Measurements from ENCODE around the gene CCDC121. TPM values are rescaled to one million over a fixed set of nuclear protein-coding genes. Genes with fewer than 3 reads are reported as not detected.

The CCDC121 gene, protein sequence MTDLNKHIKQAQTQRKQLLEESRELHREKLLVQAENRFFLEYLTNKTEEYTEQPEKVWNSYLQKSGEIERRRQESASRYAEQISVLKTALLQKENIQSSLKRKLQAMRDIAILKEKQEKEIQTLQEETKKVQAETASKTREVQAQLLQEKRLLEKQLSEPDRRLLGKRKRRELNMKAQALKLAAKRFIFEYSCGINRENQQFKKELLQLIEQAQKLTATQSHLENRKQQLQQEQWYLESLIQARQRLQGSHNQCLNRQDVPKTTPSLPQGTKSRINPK
- 1 to 10 TPM; 1.2 to 3.9 (median 3.0) TPM for total RNA-seq

DNA sequence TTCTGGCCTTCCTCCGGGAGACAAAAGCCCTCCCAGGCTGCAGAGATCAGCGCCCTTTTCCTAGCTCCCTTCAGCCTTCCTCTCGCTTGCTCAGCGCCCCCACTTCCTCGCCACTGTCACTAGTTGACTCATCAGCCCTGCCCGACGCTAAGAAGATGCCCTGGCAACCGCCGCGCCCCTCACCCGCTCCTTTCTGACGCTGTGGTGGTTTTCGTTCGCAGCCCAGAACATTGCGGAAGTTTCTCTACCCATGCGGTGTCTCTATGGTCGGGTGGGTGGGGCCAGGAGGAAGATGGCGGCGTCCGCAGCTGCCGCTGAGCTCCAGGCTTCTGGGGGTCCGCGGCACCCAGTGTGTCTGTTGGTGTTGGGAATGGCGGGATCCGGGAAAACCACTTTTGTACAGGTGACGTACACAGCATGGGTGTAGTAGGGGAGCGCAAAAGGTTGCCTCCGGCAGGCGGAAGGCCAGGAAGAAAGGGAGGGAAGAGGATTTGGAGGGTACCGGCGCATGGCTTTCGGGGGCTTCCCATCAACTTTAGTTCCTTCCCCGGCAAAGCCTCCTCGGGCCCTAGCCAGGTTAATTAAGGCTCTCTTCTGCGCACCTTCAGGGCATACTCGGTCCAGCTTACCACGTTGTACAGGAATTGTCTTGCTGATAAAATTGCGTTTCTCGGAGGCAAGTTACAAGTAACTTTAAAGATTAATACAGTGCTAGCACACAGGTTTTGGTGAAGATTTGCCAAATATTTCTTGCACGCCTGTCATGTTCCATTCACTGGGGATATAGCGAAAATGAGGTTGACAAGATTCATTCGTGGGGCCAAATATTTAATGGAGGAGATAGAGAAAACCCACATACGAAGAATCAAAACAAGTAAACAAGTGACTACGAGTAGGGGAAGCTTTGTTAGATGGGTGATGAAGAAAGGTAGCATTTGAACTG lies at the start of gene CCDC121, which contains the start of gene GPN1:
Gene CCDC121 (minus strand): TSS at position 246 of the 943 bp plus-strand sequence. CDS start 1,213 bp downstream, outside the sequence.
Gene GPN1 (plus strand): TSS at position 284 of the 943 bp plus-strand sequence. CDS start 9 bp downstream, at position 293.
- TF ChIP-seq EP300 (IDR thresholded peaks at IDR 0.05) (no peak), POLR2A (IDR thresholded peaks at IDR 0.05) (peak; percentile 35 to 74), POLR2AphosphoS5 (IDR thresholded peaks at IDR 0.05) (peak in 1 of 3 donors; percentile 25)
- TF ChIP-seq, protein P1, sequence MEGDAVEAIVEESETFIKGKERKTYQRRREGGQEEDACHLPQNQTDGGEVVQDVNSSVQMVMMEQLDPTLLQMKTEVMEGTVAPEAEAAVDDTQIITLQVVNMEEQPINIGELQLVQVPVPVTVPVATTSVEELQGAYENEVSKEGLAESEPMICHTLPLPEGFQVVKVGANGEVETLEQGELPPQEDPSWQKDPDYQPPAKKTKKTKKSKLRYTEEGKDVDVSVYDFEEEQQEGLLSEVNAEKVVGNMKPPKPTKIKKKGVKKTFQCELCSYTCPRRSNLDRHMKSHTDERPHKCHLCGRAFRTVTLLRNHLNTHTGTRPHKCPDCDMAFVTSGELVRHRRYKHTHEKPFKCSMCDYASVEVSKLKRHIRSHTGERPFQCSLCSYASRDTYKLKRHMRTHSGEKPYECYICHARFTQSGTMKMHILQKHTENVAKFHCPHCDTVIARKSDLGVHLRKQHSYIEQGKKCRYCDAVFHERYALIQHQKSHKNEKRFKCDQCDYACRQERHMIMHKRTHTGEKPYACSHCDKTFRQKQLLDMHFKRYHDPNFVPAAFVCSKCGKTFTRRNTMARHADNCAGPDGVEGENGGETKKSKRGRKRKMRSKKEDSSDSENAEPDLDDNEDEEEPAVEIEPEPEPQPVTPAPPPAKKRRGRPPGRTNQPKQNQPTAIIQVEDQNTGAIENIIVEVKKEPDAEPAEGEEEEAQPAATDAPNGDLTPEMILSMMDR (IDR thresholded peaks at IDR 0.05), result no peak
- H3K4me1 ChIP-seq, result peaks cover 33% of the 10 kb centered on the region
- DNase-seq (ENCODE audit: low spot score in 2 of 2), result peak; percentile 94
- under 1% methylated on average over 43 of the region's 44 CpGs for WGBS
- no peaks in the 10 kb centered on the region for H3K27me3 ChIP-seq
- no peaks in the 10 kb centered on the region for H3K9me3 ChIP-seq
- peak within 1 kb of the TSS; percentile 92 for H3K4me3 ChIP-seq
- H3K36me3 ChIP-seq, result peaks cover 37% of the 10 kb centered on the region
- H3K27ac ChIP-seq, result peak within 1 kb of the TSS; percentile 79

DNA sequence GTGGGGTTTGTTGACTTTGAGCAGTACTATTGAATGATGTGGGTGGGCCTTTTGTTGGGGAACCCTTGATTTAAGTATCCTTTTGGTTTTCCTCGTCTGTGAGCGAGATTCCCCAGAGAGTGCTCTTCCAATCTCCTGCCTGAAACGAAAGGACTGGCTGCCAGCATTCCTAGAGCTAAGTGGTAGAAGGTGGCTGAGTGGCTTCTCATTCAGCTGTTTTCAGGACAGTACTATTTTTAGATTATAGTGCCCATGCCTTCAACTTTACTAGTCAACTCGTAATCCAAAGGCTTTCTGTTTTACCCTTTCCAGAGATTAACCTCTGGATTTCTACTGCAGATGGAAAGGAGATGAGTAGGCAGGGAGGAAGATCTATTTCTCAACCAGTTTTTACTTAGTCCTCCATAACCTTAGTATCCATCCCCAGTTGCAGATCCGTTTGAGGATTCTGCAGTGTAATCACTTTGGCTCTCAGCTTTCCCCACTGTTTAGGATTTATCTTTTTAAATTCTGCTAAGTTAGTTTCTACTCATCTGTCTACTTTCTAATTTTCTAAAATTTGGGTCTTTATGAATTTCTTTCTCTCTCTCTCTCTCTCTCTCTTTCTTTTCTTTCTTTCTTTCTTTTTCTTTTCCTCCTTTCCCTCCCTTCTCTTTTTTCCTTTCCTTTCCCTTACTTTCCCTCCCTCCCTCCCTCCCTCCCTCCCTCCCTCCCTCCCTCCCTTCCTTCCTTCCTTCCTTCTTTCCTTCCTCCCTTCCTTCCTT lies 44.1 kb upstream of the CCDC121 start:
- Histone ChIP-seq H3K27me3 (no peaks in the 10 kb centered on the region), H3K9me3 (no peaks in the 10 kb centered on the region), H3K4me3 (no peak overlapping the region), H3K36me3 (peaks cover 80% of the 10 kb centered on the region), H3K27ac (no peak overlapping the region), H3K4me1 (no peaks in the 10 kb centered on the region)
- WGBS, result 82% methylated on average over 5 of the region's 5 CpGs
- DNase-seq (ENCODE audit: low spot score in 2 of 2), result no peak
- no peak for TF ChIP-seq EP300 (IDR thresholded peaks at IDR 0.05)
- no peak for TF ChIP-seq POLR2A (IDR thresholded peaks at IDR 0.05)
- TF ChIP-seq POLR2AphosphoS5 (IDR thresholded peaks at IDR 0.05), result no peak
- TF ChIP-seq, protein P1 (IDR thresholded peaks at IDR 0.05), result no peak

DNA sequence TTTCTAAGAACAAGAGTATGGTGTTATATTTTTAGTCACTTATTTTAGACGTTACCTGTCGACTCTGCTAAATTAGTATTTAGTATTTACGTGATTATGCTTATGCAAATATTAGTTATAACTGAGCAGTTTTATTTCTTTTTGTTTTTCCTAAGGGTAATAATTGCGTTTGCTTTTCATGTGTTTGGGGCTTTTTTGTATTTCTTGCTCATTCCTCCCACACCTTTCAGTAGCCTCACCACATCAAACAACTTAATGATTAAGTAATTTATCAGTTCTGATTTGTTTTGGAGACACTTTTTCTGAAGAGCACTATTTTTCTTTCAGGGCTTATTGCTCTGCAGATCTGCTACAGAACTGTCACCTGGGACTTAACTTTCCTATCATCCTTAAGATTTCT lies 42.4 kb upstream of the CCDC121 start:
- H3K27ac ChIP-seq, result no peak overlapping the region
- H3K36me3 ChIP-seq, result peaks cover 75% of the 10 kb centered on the region
- H3K27me3 ChIP-seq, result no peaks in the 10 kb centered on the region
- H3K9me3 ChIP-seq, result no peaks in the 10 kb centered on the region
- DNase-seq (ENCODE audit: low spot score in 2 of 2), result no peak
- peaks cover 3% of the 10 kb centered on the region for H3K4me1 ChIP-seq
- no peak overlapping the region for H3K4me3 ChIP-seq
- 85% methylated on average over 4 of the region's 4 CpGs for WGBS
- TF ChIP-seq POLR2A (IDR thresholded peaks at IDR 0.05) (no peak), EP300 (IDR thresholded peaks at IDR 0.05) (no peak)

DNA sequence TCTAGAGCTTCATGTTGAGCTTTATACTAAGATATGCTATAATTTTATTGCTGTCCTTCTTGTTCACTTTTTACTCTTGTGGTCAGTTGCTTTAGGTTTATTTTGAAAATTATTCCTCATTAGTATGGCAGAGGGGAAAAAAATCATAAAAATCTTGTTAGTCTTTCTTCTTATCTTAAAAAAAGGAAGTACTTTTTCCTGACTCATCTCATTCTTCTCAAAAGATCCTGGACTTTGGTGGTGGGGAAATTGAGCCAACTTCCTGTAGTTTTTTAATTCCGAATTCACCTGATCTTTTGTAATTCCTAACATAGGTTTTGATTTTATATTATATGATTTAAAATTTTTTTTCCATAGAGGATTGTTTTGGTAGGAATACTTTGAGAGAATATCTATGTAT lies 38.6 kb upstream of the CCDC121 start:
- 71% methylated on average over 1 of the region's 1 CpG for WGBS
- H3K4me3 ChIP-seq, result no peak overlapping the region
- no peak overlapping the region for H3K27ac ChIP-seq
- DNase-seq (ENCODE audit: low spot score in 2 of 2), result no peak
- TF ChIP-seq POLR2A (IDR thresholded peaks at IDR 0.05), result no peak
- TF ChIP-seq POLR2AphosphoS5 (IDR thresholded peaks at IDR 0.05), result no peak
- no peak for TF ChIP-seq EP300 (IDR thresholded peaks at IDR 0.05)
- TF ChIP-seq, protein P1 (IDR thresholded peaks at IDR 0.05), result no peak
- no peaks in the 10 kb centered on the region for H3K9me3 ChIP-seq
- H3K4me1 ChIP-seq, result peaks cover 25% of the 10 kb centered on the region
- no peaks in the 10 kb centered on the region for H3K27me3 ChIP-seq
- peaks cover 46% of the 10 kb centered on the region for H3K36me3 ChIP-seq

DNA sequence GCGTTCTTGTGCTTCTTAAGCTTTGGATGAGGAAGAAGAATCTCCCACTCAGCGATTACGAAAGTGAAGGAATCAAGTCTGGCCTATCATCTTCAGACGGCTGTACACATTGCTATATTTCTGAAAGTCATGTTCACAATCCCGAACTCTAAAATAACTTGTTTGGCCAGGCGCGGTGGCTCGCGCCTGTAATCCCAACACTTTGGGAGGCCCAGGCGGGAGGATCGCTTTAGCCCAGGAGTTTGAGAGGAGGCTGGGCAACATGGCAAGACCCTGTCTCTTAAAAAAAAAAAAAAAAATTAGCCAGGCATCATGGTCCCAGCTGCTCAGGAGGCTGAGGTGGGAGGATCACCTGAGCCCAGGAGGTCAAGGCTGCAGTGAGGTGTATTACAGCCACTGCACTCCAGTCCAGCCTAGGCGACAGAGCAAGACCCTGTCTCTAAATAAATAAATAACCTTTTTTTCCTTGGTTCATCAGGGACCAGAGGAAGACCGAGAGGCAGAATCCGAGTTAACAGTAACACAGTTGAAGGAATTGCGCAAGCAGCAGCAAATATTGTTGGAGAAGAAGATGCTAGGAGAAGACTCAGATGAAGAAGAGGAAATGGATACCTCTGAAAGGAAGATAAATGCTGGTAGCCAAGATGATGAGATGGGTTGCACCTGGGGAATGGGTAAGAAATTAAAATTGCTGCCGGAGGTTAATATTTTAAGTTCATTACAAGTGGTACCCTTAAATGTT lies 36.0 kb upstream of the CCDC121 start:
- Histone ChIP-seq H3K9me3 (no peaks in the 10 kb centered on the region), H3K36me3 (peaks cover 49% of the 10 kb centered on the region), H3K4me3 (peak overlapping the region; percentile 61), H3K4me1 (peaks cover 28% of the 10 kb centered on the region), H3K27me3 (no peaks in the 10 kb centered on the region), H3K27ac (no peak overlapping the region)
- no peak for DNase-seq (ENCODE audit: low spot score in 2 of 2)
- 88% methylated on average over 16 of the region's 16 CpGs for WGBS
- no peak for TF ChIP-seq POLR2A (IDR thresholded peaks at IDR 0.05)
